HUES48 (cell line): ENCODE measurements around the gene DBN1.

Experiments used
- H3K27ac ChIP-seq: one replicate; pipeline ENCODE4 v1.7.0; 2013; ENCODE audit warnings: low read depth, low read length, inconsistent platforms
- H3K27me3 ChIP-seq: 2 replicates; pipeline ENCODE4 v1.6.1; 2013; ENCODE audit warnings: mild to moderate bottlenecking, low read length; ENCODE audit not compliant: control insufficient read depth, insufficient read depth
- H3K36me3 ChIP-seq: 2 replicates; pipeline ENCODE4 v1.6.1; 2013; ENCODE audit warnings: low read length; ENCODE audit not compliant: control insufficient read depth, insufficient read depth
- H3K4me1 ChIP-seq: 2 replicates; pipeline ENCODE4 v1.6.1; 2013; ENCODE audit warnings: mild to moderate bottlenecking, low read length; ENCODE audit not compliant: control insufficient read depth, insufficient read depth
- H3K4me3 ChIP-seq: 2 replicates; pipeline ENCODE4 v1.5.1; 2013; ENCODE audit warnings: mild to moderate bottlenecking, low read depth, low read length
- H3K9ac ChIP-seq: 2 replicates; pipeline ENCODE4 v1.6.1; 2013; ENCODE audit warnings: mild to moderate bottlenecking, low read depth, low read length, moderate library complexity
- H3K9me3 ChIP-seq: 2 replicates; pipeline ENCODE4 v1.6.1; 2013; ENCODE audit warnings: low read length; ENCODE audit not compliant: control insufficient read depth, insufficient read depth

The DBN1 gene

GRCh38 chr5:177434942-177435738, 38.3 kb downstream of the DBN1 start:
- H3K27me3 ChIP-seq = no peaks in the 10 kb centered on the region
- H3K4me3 ChIP-seq = no peak overlapping the region
- H3K9me3 ChIP-seq = no peaks in the 10 kb centered on the region
- H3K27ac ChIP-seq = no peak overlapping the region
- H3K9ac ChIP-seq = no peak overlapping the region
- peaks cover 5% of the 10 kb centered on the region; the same call in 1 of the 2 replicates for H3K4me1 ChIP-seq
- H3K36me3 ChIP-seq = peaks cover 75% of the 10 kb centered on the region

DNA sequence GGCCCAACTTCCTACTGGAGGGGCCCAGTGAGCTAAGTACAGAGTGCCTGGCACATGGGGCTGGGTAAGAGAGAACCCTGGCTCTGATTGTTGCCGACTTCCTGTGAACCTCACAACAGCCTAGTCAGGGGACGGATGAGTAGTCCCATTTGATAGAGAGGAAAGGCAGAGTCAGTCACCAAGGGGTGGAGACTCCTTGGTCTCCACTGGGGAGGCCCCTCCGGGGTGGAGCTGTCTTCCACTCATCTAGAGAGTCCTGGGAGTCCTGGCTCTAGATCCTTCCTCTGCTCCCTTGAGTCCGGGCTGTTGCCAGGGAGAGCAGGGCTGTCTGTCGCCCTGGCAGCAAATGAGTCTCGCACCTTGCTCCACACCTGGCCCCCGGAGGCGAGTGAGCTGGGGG, 39.0 kb downstream of the DBN1 start:
- Histone ChIP-seq H3K9ac (no peak overlapping the region), H3K4me3 (no peak overlapping the region), H3K27me3 (no peaks in the 10 kb centered on the region), H3K27ac (no peak overlapping the region), H3K36me3 (peaks cover 79% of the 10 kb centered on the region), H3K9me3 (no peaks in the 10 kb centered on the region), H3K4me1 (no peaks in the 10 kb centered on the region)

GRCh38 chr5:177433658-177434217, 39.7 kb downstream of the DBN1 start:
- peaks cover 77% of the 10 kb centered on the region for H3K36me3 ChIP-seq
- H3K4me3 ChIP-seq = no peak overlapping the region
- no peaks in the 10 kb centered on the region for H3K9me3 ChIP-seq
- no peak overlapping the region for H3K27ac ChIP-seq
- no peaks in the 10 kb centered on the region for H3K27me3 ChIP-seq
- no peaks in the 10 kb centered on the region for H3K4me1 ChIP-seq
- H3K9ac ChIP-seq = no peak overlapping the region

DNA sequence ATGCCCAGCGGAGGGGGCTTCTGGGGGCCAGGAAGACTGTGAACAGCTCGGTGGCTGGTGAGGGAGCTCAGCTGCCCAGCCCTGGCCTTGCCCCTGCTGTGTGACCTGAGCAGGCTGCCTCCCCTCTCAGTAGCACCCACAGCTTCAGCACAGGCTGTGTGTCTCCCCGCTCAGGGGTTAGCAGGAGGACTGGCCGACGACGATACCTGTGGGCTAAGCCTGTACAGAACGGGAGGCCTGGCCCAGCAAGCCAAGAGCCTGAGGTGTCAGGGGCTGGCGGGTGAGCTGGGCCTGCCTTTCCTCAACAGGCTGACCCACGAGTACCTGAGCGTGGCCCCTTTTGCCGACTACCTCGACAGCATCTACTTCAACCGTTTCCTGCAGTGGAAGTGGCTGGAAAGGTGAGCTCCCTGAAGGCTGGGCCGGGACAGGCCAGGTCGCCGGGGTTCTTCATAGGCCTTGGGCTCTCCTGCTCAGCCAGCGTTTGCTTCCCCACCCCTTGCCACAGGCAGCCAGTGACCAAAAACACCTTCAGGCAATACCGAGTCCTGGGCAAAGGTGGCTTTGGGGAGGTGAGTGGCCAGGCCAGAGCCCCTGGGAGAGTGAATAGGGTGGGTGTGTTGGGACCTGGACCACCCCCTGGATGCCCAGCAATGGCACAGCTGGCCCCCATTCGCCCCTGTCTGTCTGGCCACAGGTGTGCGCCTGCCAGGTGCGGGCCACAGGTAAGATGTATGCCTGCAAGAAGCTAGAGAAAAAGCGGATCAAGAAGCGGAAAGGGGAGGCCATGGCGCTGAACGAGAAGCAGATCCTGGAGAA, 40.4 kb downstream of the DBN1 start:
- Histone ChIP-seq H3K9me3 (no peaks in the 10 kb centered on the region), H3K9ac (no peak overlapping the region), H3K4me3 (no peak overlapping the region), H3K36me3 (peaks cover 72% of the 10 kb centered on the region), H3K27me3 (no peaks in the 10 kb centered on the region), H3K4me1 (no peaks in the 10 kb centered on the region), H3K27ac (no peak overlapping the region)

GRCh38 chr5:177432143-177432838, 41.1 kb downstream of the DBN1 start:
- Histone ChIP-seq H3K36me3 (peaks cover 66% of the 10 kb centered on the region), H3K27ac (no peak overlapping the region), H3K4me3 (no peak overlapping the region), H3K27me3 (no peaks in the 10 kb centered on the region), H3K4me1 (peaks cover 7% of the 10 kb centered on the region; the same call in 1 of the 2 replicates), H3K9ac (no peak overlapping the region), H3K9me3 (no peaks in the 10 kb centered on the region)

DNA sequence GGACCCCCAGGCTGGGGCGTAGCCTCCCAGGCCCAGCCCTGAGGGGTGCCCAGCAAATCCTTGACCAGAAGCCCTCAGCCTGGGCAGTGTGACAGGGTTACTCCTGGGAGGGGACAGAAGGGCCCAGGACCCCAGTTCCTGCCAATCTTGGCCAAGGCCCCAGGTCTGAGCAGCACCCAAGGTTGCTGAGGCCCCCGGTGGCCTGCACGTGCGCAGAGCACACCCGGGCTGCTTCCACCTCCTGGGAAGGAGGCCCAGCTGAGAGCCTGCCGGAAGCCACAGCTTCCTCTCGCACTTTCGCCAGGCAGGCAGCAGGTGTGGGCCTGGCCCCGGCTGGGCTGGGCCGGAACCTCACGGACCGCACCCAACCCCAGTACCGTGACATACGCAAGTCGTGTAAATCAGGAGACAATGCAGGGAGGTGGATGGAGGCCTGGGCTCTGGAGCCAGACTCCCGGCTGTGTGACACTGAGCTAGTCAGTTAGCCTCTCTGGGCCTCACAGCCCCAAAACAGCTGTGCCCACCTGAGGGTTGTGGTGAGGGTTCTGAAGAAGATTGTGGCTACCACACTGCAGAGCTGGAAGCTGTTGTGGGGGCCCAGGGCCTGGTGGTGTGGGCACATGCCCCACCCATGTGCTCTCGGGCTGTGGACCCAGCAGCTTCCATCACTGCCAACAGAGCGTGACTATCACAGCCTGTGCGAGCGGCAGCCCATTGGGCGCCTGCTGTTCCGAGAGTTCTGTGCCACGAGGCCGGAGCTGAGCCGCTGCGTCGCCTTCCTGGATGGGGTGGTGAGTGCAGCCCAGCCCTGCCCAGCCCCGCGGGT, 41.9 kb downstream of the DBN1 start:
- H3K27me3 ChIP-seq = no peaks in the 10 kb centered on the region
- H3K4me1 ChIP-seq = peaks cover 9% of the 10 kb centered on the region; the same call in 1 of the 2 replicates
- no peak overlapping the region for H3K9ac ChIP-seq
- peaks cover 62% of the 10 kb centered on the region for H3K36me3 ChIP-seq
- H3K4me3 ChIP-seq = no peak overlapping the region
- H3K27ac ChIP-seq = no peak overlapping the region
- no peaks in the 10 kb centered on the region for H3K9me3 ChIP-seq

DNA sequence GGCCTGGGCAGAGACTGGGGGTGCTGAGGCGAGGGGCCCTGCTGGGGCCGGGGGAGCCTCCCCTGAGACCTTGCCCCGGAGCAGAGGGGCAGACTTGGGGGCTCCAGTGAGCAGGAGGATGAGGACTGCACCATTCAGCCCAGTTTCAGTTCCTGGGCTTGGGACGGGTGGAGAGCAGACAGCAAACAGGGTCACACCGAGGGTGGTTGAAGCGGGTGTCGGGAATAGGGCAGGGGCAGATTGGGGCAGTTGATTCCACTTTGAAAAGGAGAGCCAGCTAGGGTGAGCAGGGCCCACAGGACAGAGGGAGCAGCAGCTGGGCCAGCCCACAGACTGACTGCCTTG, 42.5 kb downstream of the DBN1 start:
- Histone ChIP-seq H3K27me3 (no peaks in the 10 kb centered on the region), H3K36me3 (peaks cover 58% of the 10 kb centered on the region), H3K9me3 (no peaks in the 10 kb centered on the region), H3K4me1 (peaks cover 9% of the 10 kb centered on the region; the same call in 1 of the 2 replicates), H3K4me3 (no peak overlapping the region), H3K27ac (no peak overlapping the region), H3K9ac (no peak overlapping the region)

GRCh38 chr5:177430140-177430951, 43.1 kb downstream of the DBN1 start:
- H3K9me3 ChIP-seq = no peaks in the 10 kb centered on the region
- H3K36me3 ChIP-seq = peaks cover 54% of the 10 kb centered on the region
- H3K27me3 ChIP-seq = no peaks in the 10 kb centered on the region
- H3K9ac ChIP-seq = no peak overlapping the region
- H3K27ac ChIP-seq = no peak overlapping the region
- H3K4me3 ChIP-seq = no peak overlapping the region
- H3K4me1 ChIP-seq = peaks cover 11% of the 10 kb centered on the region

- Histone ChIP-seq H3K4me1 (peaks cover 13% of the 10 kb centered on the region), H3K27ac (no peak overlapping the region), H3K9ac (no peak overlapping the region), H3K9me3 (no peaks in the 10 kb centered on the region), H3K36me3 (peaks cover 45% of the 10 kb centered on the region), H3K27me3 (no peaks in the 10 kb centered on the region), H3K4me3 (no peak overlapping the region)
Measured at GRCh38 chr5:177429248-177430040, 44.0 kb downstream of the DBN1 start.
